Activated CD4-positive, alpha-beta T cell treated with anti-CD3 and anti-CD28 coated beads, Interleukin-2, amount 10 ng/mL, durations not matched to agents 24 days and 14 days (primary cell): ENCODE measurements around the gene BCAP29. TPM values are rescaled to one million over a fixed set of nuclear protein-coding genes. Genes with fewer than 3 reads are reported as not detected.

Experiments used
- total RNA-seq: library from RNA; stranded (reverse); gene quantifications from 2 replicates; pipeline ENCODE4 v1.2.3, GENCODE V29; 2022

BCAP29 gene
- total RNA-seq, 1 donor from 2014 or later: 43.6 TPM

Other genes with a start within 250 kb of the BCAP29 start
- not detected in 2 replicates for gene GPR22, start 110.2 kb upstream of the BCAP29 start, total RNA-seq
- gene COG5, start 16.3 kb upstream of the BCAP29 start, total RNA-seq: 40.9 and 43.3 TPM in 2 replicates
- gene DUS4L, start 16.3 kb upstream of the BCAP29 start, total RNA-seq: 12.9 and 14.9 TPM in 2 replicates
- gene SLC26A4, start 80.6 kb downstream of the BCAP29 start, total RNA-seq: 6.5 and 7.8 TPM in 2 replicates
- gene CBLL1, start 163.9 kb downstream of the BCAP29 start, total RNA-seq: 48.7 and 50.7 TPM in 2 replicates
- not detected in 2 replicates for gene SLC26A3, start 223.0 kb downstream of the BCAP29 start, total RNA-seq